PC-3 (cell line): ENCODE results near the gene LHFPL2.

ENCODE experiments used
- EZH2 ChIP-seq: fragments of 300-600 bp; sonication (generic); IDR thresholded peaks from one replicate; pipeline ENCODE4 v1.6.1; 2017; ENCODE audit warnings: antibody characterized with exemption, mild to moderate bottlenecking, low read length; ENCODE audit not compliant: unreplicated experiment
- EZH2phosphoT487 ChIP-seq: fragments of 300-600 bp; sonication (generic); IDR thresholded peaks from 2 replicates; pipeline ENCODE4 v1.6.1; 2018; ENCODE audit warnings: mild to moderate bottlenecking, antibody characterized with exemption, low read length, borderline replicate concordance
- TF ChIP-seq, protein P1 (sequence below): fragments of 300-600 bp; sonication (generic); conservative IDR thresholded peaks from 2 replicates; pipeline ENCODE4 v1.5.1; 2017; ENCODE audit warnings: antibody characterized with exemption, low read depth, mild to moderate bottlenecking, low read length

DNA sequence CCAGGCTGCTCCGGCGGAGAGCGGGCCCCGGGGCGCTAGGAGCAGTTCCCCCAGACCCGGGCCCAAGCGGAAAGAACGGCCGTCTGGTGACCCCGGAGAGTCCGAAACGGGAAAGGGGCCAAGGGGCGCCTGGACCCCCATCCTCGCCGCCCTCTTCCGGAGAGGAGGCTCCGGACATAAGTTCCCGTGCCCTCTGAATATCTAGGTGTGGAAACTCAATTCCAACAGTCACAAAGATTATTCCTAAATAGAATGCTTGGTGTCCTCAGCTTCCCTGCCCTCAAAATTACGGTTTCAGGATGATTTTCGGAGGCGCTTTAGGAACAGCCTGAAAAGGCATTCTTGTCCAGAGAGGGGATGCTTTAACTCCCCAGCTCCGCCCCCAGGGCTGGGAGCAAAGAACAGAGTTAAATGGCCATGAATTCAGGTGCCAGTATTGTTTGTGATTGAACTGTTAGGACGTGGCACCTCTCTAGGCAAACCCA, 681 bp upstream of the LHFPL2 start:
- TF ChIP-seq, protein P1, sequence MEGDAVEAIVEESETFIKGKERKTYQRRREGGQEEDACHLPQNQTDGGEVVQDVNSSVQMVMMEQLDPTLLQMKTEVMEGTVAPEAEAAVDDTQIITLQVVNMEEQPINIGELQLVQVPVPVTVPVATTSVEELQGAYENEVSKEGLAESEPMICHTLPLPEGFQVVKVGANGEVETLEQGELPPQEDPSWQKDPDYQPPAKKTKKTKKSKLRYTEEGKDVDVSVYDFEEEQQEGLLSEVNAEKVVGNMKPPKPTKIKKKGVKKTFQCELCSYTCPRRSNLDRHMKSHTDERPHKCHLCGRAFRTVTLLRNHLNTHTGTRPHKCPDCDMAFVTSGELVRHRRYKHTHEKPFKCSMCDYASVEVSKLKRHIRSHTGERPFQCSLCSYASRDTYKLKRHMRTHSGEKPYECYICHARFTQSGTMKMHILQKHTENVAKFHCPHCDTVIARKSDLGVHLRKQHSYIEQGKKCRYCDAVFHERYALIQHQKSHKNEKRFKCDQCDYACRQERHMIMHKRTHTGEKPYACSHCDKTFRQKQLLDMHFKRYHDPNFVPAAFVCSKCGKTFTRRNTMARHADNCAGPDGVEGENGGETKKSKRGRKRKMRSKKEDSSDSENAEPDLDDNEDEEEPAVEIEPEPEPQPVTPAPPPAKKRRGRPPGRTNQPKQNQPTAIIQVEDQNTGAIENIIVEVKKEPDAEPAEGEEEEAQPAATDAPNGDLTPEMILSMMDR = no peak
- TF ChIP-seq EZH2phosphoT487 = no peak
- no peak for TF ChIP-seq EZH2
